HFF-Myc (cell line): Measurements from ENCODE around the gene AP4M1.

Experiments used
- DNase-seq: peaks from one replicate; pipeline ENCODE4 v3.0.0-alpha.2; 2011; ENCODE audit warnings: low read depth; ENCODE audit errors: extremely low read depth
- H3K4me3 ChIP-seq: replicated peaks from 2 replicates; pipeline ENCODE4 v1.5.1; 2011; ENCODE audit warnings: low read depth, mild to moderate bottlenecking, control low read depth, low read length
- CTCF ChIP-seq: IDR thresholded peaks from 2 replicates; pipeline ENCODE4 v1.5.1; 2012; ENCODE audit warnings: mild to moderate bottlenecking, low read depth, low read length, control low read depth; ENCODE audit errors: missing control alignments

The AP4M1 gene

GRCh38 chr7:100147278-100147677, 45.8 kb downstream of the AP4M1 start:
- no peak for DNase-seq
- no peak overlapping the region for H3K4me3 ChIP-seq
- TF ChIP-seq CTCF, result no peak

GRCh38 chr7:100148225-100148558, 46.7 kb downstream of the AP4M1 start:
- DNase-seq, result no peak
- TF ChIP-seq CTCF, result no peak
- peak overlapping the region; percentile 95 for H3K4me3 ChIP-seq

- no peak for TF ChIP-seq CTCF
- DNase-seq, result peak; percentile 99
- peak within 1 kb of the TSS; percentile 95 for H3K4me3 ChIP-seq
These were observed 47.3 kb downstream of the AP4M1 start, which contains the start of gene LAMTOR4 for GRCh38 chr7:100148559-100149328. Gene LAMTOR4 (plus strand): TSS chr7:100148918. CDS start chr7:100148973, 55 bp downstream.

GRCh38 chr7:100152404-100152803, 51.0 kb downstream of the AP4M1 start:
- DNase-seq, result no peak
- no peak overlapping the region for H3K4me3 ChIP-seq
- TF ChIP-seq CTCF, result no peak

GRCh38 chr7:100152937-100153666, 51.7 kb downstream of the AP4M1 start:
- no peak overlapping the region for H3K4me3 ChIP-seq
- DNase-seq, result no peak
- no peak for TF ChIP-seq CTCF

GRCh38 chr7:100153708-100154535, 52.5 kb downstream of the AP4M1 start:
- no peak overlapping the region for H3K4me3 ChIP-seq
- no peak for TF ChIP-seq CTCF
- DNase-seq, result no peak
